ENCODE results near the gene EXOSC2. TPM values are rescaled to one million over a fixed set of nuclear protein-coding genes. Genes with fewer than 3 reads are reported as not detected.

EXOSC2 gene
- total and polyA plus RNA-seq, 2 of the 13 experiments (the other 11 are each of a cell fraction or from before 2014, with no cell fraction given): 27.5 to 63.8 TPM

- H3K27me3 ChIP-seq (ENCODE audit: control insufficient read depth in 1 of 2, insufficient read depth in 2 of 2, low read length in 2 of 2): peaks cover 13 to 53% of the 10 kb centered on the region in 2 experiments
- POLR2A ChIA-PET: no interaction called here
- H4K20me1 ChIP-seq (ENCODE audit: insufficient read depth, low read length): no peaks in the 10 kb centered on the region
- no peak overlapping the region for H3K4me2 ChIP-seq (ENCODE audit: low read depth, low read length)
- TF ChIP-seq IRF2 (CRISPR knock-in tag; IDR thresholded peaks at IDR 0.05) (no peak), JUND (CRISPR knock-in tag; IDR thresholded peaks at IDR 0.05) (no peak), XBP1 (CRISPR knock-in tag; IDR thresholded peaks at IDR 0.05) (no peak), RFXANK (CRISPR knock-in tag; IDR thresholded peaks at IDR 0.05) (no peak), CEBPB (IDR thresholded peaks at IDR 0.05; ENCODE audit: borderline replicate concordance, low read depth, low read length) (no peak), ZUFSP (CRISPR knock-in tag; IDR thresholded peaks at IDR 0.05; ENCODE audit: borderline replicate concordance) (no peak), SATB2 (CRISPR knock-in tag; IDR thresholded peaks at IDR 0.05) (no peak), ATF7-NPFF (CRISPR knock-in tag; IDR thresholded peaks at IDR 0.05; ENCODE audit: low read depth) (no peak), CC2D1A (CRISPR knock-in tag; IDR thresholded peaks at IDR 0.05) (no peak), NR1H2 (CRISPR knock-in tag; IDR thresholded peaks at IDR 0.05; ENCODE audit: borderline replicate concordance, low read depth) (no peak), ZNF501 (CRISPR knock-in tag; IDR thresholded peaks at IDR 0.05) (no peak), MYNN (CRISPR knock-in tag; IDR thresholded peaks at IDR 0.05; ENCODE audit: low read depth) (no peak), JUN (CRISPR knock-in tag; IDR thresholded peaks at IDR 0.05) (no peak), ZNF235 (CRISPR knock-in tag; IDR thresholded peaks at IDR 0.05; ENCODE audit: borderline replicate concordance) (no peak), AHDC1 (CRISPR knock-in tag; IDR thresholded peaks at IDR 0.05; ENCODE audit: borderline replicate concordance) (no peak), FOXP4 (CRISPR knock-in tag; IDR thresholded peaks at IDR 0.05) (no peak)
- ATAC-seq (no peak), FAIRE-seq (no peak), DNase-seq (ENCODE audit: low spot score) (no peak)
- intact Hi-C loops (cut with micrococcal nuclease; ENCODE audit: unreplicated experiment): no loop called here
- H3K79me2 ChIP-seq (ENCODE audit: insufficient read depth, low read length): no peaks in the 10 kb centered on the region
- BruUV-seq (replicated peaks): no TSS peak
- H2AFZ ChIP-seq (ENCODE audit: low read length): no peak overlapping the region
- CTCF ChIA-PET (ENCODE audit: low intra/inter-chr PET ratio, low total read pairs): no interaction called here
- H3K9ac ChIP-seq (ENCODE audit: insufficient read depth, low read depth, low read length): no peak overlapping the region
- no peaks in the 10 kb centered on the region for H3K36me3 ChIP-seq (replicated peaks in 1 of 2; ENCODE audit: control insufficient read depth in 1 of 2, insufficient read depth in 2 of 2, low read length in 2 of 2)
- H3K4me3 ChIP-seq (replicated peaks in 1 of 3; ENCODE audit: insufficient read depth in 1 of 3, low read depth in 2 of 3, low read length in 3 of 3): no peak overlapping the region
- no peaks in the 10 kb centered on the region for H3K9me3 ChIP-seq (ENCODE audit: low read length)
- WGBS (ENCODE audit: low lambda C conversion rate): 28% methylated on average over 2 of the region's 4 CpGs
- H3K27ac ChIP-seq (ENCODE audit: extremely low read length, insufficient read depth, low read length): no peak overlapping the region
- in situ Hi-C loops (cut with HindIII; ENCODE audit: extremely low pct_ligation_motif_present, low pct_unique_long_range_greater_than_20kb): no loop called here
- no peaks in the 10 kb centered on the region for H3K4me1 ChIP-seq (ENCODE audit: insufficient read depth, low read length)
Measured at GRCh38 chr9:130669965-130670364, 23.6 kb upstream of the EXOSC2 start.
